Germinal center (tissue), 1 donor: ENCODE data around the gene DCXR.
A peak's percentile ranks its signal among the peaks of the same experiment; 100 is the strongest.
"Not testable (repeated sequence)": the region's sequence is repeated elsewhere in the genome, so short reads cannot be mapped to it uniquely, and the experiment has no call there.

Source experiments
- DNase-seq: peaks from one replicate; pipeline ENCODE4 v3.0.0; 2012; ENCODE audit warnings: mixed read lengths, low spot score

DCXR gene

DNA sequence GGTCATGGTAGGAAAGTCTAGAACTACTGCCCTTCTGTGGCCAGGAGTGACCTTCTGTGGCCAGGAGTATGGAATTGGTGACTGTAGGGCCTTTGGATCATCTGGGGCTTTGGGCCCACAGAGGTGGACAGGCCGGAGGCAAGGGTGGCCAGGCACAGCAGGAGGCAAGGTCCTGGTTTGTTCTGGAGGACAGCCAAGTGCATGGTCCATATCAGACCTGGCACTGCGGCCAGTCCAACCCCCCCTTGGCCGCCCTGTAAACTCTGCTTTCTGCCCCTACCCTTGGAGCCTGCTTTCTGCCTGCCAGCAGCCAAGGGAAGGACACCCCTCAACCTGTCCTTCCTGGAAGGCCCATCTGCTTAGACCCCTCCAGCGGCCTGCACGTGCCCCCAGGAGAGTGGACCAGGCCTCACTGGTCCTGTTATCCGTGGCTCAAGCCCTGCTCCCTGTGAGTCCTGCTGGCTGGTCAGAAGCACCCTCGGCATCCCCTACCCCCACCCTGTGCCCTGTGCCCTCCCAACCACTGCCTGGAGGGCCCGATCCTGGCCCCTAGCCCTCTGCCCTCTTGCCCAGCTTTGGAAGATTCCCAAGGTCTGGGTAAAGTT is 2.3 kb upstream of the DCXR start:
- DNase-seq, result no peak

GRCh38 chr17:82038796-82039409 is 1.4 kb upstream of the DCXR start:
- DNase-seq, result not testable (repeated sequence)

GRCh38 chr17:82037889-82038195 is 345 bp upstream of the DCXR start:
- no peak for DNase-seq

- DNase-seq, result no peak
These were observed 834 bp downstream of the DCXR start for GRCh38 chr17:82036634-82037091.

DNA sequence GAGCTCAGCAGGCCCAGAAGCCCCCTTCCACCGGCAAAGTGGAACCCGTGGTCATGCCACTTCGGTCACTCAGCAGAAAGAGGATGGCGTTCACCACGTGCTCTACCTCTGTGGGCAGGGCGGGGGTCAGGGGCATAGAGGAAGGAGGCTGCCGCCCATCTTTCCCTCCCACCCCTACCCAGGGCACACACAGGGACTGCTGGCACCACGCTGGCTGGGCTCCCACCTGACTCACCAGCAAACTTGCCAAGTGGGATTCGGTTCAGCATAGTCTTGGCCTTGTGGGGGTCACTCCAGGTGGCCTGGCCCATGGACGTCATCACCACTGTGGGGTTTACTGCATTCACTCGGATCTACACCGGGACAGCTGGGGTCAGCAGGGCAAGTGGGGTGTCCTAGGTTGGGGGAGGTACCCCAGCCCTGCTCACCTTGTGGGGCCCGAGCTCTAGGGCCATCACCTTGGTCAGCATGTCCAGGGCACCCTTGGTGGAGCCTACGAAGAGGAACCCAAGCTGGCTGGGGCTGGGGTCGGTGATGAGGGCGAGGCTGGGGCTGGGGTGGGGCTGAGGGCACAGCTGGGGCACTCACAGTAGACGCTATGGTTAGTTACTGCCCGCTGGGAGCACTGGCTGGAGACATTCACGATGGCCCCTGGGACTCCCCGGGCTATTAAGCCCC is 1.4 kb downstream of the DCXR start:
- DNase-seq, result no peak

GRCh38 chr17:82035488-82035887 is 2.0 kb downstream of the DCXR start:
- DNase-seq, result no peak

- no peak for DNase-seq
These were observed 3.0 kb downstream of the DCXR start for GRCh38 chr17:82034371-82035011.

DNA sequence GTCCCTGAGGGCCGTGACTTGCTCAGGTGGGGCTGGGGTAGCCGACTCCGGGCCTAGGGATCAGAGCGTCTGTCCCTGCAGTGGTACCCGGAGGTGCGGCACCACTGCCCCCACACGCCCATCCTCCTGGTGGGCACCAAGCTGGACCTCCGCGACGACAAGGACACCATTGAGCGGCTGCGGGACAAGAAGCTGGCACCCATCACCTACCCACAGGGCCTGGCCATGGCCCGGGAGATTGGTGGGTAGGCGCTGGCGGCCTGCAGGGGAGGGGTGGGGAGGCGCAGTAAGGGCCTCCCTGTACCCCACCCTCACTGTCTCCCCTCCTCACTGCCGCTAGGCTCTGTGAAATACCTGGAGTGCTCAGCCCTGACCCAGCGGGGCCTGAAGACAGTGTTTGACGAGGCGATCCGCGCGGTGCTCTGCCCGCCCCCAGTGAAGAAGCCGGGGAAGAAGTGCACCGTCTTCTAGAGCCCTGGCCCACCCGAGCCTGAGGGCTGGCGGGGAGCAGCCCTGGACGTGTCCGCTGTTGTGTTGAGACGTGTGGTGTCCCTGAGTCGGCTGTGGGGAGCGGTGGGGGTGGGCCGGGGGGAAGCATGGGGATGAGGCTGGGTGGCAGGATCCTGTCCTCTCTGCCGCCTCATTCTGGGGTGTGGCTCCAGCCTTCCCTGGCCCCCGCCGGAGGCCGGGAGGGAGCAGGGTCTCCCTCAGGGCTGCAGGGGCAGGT is 4.0 kb downstream of the DCXR start:
- DNase-seq, result no peak

DNA sequence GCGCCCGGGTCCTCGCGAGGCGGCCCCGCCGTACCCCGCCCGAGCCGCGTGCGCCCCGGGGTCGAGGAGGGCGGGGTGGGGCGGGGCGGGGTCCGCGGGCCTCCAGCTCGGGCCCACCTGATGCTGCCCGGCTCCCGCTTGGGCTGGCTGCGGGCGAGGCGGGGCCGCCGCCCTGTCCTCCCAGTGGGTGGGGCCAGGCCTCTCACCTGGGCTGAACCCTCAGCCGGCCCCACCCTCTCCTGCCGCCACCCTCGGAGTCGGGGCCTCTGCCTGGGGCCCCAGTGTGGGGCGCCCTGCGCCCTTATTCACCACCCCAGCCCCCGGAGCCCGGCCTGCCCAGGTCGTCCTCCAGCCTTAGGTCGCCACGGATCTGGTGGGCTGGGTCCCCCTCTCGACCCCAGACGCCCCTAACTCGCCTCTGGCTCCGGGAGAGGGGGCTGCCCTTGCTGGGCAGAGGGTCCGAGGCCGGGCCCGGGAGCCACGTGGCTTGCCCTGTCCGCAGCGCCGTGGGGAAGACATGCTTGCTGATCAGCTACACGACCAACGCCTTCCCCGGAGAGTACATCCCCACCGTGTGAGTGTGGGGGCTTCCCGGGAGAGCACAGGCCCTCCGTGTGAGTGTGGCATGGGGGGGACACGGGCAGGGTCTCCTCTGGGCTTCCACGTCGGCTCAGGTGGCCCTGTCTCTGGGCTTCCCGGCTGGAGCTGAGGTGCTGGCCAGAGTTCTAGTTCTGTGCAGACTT is 5.4 kb downstream of the DCXR start:
- DNase-seq, result peak; percentile 33

GRCh38 chr17:82031303-82031884 is 6.1 kb downstream of the DCXR start, which contains the start of gene RAC3:
Gene RAC3, plus strand, starts transcription at chr17:82031678. Its CDS starts 84 bp downstream, at chr17:82031762.
- DNase-seq, result no peak

GRCh38 chr17:82030470-82031302 is 6.8 kb downstream of the DCXR start:
- DNase-seq, result peak; percentile 74

- DNase-seq, result no peak
These were observed 7.5 kb downstream of the DCXR start for GRCh38 chr17:82029990-82030469.

GRCh38 chr17:82029391-82029790 is 8.1 kb downstream of the DCXR start:
- DNase-seq, result no peak

DNA sequence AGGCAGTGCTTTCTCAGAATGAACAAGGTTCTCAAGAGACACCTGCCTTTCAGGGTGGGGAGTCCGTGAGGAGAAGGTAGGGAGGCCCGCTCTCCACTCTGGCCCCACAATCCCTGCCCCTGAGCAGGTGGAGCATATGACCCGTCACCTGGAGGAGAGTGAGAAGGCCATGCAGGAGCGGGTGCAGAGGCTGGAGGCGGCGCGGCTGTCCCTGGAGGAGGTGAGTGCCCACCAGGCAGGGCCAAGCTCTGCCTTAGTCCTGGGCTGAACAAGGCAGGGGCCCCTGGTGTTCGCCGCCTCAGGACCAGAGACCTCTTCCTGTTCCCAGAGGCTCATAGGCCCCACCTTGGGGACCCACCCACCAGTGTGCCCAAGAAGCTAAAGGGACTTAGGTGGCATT is 8.5 kb downstream of the DCXR start:
- DNase-seq, result no peak

DNA sequence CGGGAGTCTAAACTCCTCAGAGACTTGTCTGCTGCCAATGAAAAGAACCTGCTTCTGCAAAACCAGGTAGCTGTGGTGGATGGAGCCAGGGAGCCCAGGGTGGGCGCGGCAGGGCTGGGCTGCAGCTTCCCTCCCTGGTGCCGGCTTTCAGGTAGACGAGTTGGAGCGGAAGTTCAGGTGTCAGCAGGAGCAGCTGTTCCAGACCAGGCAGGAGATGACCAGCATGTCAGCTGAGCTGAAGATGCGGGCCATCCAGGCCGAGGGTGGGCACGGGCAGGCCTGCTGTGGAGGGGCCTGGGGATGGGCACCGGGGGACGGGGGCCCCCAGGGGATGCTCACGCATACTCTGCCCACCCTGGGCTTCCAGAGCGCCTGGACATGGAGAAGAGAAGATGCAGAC is 9.3 kb downstream of the DCXR start:
- no peak for DNase-seq

DNA sequence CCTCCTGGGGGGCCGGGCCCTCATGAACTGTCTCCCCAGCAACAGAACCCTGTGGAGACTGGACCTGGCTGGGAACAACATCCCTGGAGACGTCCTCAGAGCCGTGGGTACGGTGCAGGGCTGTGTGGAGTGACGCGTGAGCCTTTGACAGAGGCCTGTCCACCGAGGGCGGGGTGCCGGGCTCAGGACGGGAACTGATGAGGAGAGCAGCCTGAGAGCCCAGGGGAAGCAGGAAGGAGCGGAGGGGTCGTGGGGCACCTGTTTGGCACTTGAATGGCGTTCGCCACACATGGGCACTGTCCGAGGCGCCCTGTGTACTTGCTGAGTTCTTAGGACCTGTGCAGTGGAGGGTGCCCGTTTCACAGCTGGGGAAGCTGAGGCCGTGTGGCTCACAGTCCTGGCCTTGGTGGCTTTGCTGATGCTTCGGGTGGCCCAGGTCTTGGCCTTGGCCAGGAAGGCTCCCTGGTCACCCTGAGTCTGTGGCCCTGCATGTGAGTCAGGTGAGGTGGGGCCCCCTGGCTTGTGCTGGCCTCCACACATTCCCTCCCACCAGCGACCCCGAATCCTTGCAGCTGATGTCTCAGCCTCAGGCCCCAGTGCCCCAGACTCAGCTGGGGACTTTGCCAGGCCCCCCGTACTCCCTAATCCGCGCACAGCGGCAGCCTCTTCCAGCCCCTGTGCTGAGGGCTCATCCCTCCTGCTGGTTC is 11.9 kb downstream of the DCXR start:
- DNase-seq, result no peak

GRCh38 chr17:82024859-82025258 is 12.6 kb downstream of the DCXR start:
- DNase-seq, result no peak

- DNase-seq, result peak; percentile 31
These were observed 13.9 kb downstream of the DCXR start for GRCh38 chr17:82023447-82024241.

DNA sequence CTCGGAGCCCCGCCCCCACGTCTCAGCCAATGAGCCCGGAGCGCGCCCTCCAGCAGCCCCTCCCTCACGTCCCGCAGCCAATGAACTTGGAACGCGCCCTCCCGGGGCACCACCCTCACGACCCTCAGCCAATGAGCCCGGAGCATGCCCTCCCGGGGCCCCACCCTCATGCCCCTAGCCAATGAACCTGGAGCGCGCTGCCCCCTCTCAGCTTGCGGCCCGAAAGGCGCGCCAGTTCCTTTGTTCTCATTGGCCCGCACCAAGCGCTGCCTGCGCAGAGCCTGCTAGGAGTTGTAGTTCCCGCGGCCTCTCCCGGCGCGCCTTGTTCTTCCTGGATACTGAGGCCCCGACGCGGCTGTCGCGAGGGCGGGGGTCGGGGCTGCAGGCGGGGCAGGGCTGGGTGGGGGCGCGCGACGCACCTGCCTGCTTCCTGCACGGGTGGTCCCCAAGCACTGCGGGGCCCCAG is 14.5 kb downstream of the DCXR start, which contains the start of gene LRRC45:
Gene LRRC45 (plus strand): TSS at position 325 of the 466 bp plus-strand sequence. CDS start 339 bp downstream, outside the sequence.
- DNase-seq, result peak; percentile 99
